ENCODE measurements around the gene GRID2.

DNA sequence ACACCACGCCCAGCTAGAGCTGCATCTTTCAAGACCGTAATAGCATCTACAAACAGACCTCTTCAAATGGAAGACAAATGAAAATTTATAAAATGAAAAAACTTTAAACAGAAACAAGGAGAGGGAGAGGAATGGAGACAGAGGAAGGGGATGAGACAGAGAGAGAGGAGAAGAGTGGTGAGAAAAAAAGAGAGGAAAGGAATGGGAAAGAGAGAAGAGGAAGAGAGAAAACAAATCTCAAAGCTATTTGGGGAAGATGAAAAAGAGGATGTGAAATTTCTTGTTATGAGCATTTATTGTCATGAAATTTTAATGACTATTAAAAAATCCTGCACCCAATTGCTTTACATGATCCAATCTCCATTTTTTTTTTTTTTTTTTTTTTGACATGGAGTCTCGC is 726.9 kb downstream of the GRID2 start:
- TF ChIP-seq POLR2AphosphoS5 (IDR thresholded peaks at IDR 0.05) (no peak), EP300 (conservative IDR thresholded peaks at IDR 0.05; ENCODE audit: poor library complexity, severe bottlenecking) (no peak), EZH2 (IDR thresholded peaks at IDR 0.05; ENCODE audit: borderline replicate concordance, insufficient read depth, low read length, poor library complexity, severe bottlenecking) (no peak)
- TF ChIP-seq, protein P1, sequence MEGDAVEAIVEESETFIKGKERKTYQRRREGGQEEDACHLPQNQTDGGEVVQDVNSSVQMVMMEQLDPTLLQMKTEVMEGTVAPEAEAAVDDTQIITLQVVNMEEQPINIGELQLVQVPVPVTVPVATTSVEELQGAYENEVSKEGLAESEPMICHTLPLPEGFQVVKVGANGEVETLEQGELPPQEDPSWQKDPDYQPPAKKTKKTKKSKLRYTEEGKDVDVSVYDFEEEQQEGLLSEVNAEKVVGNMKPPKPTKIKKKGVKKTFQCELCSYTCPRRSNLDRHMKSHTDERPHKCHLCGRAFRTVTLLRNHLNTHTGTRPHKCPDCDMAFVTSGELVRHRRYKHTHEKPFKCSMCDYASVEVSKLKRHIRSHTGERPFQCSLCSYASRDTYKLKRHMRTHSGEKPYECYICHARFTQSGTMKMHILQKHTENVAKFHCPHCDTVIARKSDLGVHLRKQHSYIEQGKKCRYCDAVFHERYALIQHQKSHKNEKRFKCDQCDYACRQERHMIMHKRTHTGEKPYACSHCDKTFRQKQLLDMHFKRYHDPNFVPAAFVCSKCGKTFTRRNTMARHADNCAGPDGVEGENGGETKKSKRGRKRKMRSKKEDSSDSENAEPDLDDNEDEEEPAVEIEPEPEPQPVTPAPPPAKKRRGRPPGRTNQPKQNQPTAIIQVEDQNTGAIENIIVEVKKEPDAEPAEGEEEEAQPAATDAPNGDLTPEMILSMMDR (IDR thresholded peaks at IDR 0.05; ENCODE audit: poor library complexity, severe bottlenecking), result no peak

Data from neural cell (in vitro differentiated cells).